PFSK-1 (cell line): Measurements from ENCODE around the gene TVP23C.

ENCODE experiments used
- FOXP2 ChIP-seq: optimal IDR thresholded peaks from 2 replicates; pipeline ENCODE3; 2011; ENCODE audit warnings: borderline replicate concordance, control low read depth, inconsistent platforms; ENCODE audit not compliant: insufficient read depth; ENCODE audit errors: extremely low read length, extremely low read depth
- POLR2AphosphoS5 ChIP-seq: IDR thresholded peaks from 2 replicates; pipeline ENCODE4 v1.6.1; 2012; ENCODE audit warnings: low read depth, mild to moderate bottlenecking, control low read depth, low read length, moderate library complexity
- SIN3A ChIP-seq: IDR thresholded peaks from 2 replicates; pipeline ENCODE4 v1.6.1; 2012; ENCODE audit warnings: mild to moderate bottlenecking, low read length, moderate library complexity, borderline replicate concordance; ENCODE audit not compliant: insufficient read depth
- TAF1 ChIP-seq: IDR thresholded peaks from 2 replicates; pipeline ENCODE4 v1.6.1; 2012; ENCODE audit warnings: low read length, control low read depth, borderline replicate concordance; ENCODE audit not compliant: insufficient read depth
- TF ChIP-seq, protein P1 (sequence below), 2 experiments: IDR thresholded peaks; 2 replicates each; pipeline versions ENCODE4 v1.6.1 to v1.8.0; 2011 to 2012; ENCODE audit warnings: low read depth in 2 of 2, low read length in 2 of 2, control low read depth in 1 of 2, inconsistent platforms in 1 of 2, mild to moderate bottlenecking in 1 of 2, moderate library complexity in 1 of 2; ENCODE audit not compliant: insufficient read depth in 1 of 2

DNA sequence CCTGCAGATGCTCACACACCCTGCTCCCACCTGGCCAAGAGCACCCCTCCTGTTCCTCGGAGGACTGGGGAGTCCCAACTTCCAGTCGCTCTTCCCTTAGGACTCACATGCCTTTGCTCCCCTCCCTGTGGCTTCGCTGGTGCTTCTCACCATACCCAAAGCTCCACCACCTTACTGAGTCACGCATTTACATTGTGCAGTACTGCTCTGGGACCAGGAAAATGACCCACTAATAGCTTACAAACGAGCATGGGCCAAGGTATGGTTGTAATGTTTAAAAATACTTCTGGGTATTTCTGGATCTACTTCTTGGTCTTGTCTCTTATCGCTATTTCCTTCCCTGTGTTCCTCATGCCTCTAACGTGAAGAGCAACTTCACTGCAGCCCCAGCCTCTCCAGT, 54.8 kb downstream of the TVP23C start:
- TF ChIP-seq, protein P1, sequence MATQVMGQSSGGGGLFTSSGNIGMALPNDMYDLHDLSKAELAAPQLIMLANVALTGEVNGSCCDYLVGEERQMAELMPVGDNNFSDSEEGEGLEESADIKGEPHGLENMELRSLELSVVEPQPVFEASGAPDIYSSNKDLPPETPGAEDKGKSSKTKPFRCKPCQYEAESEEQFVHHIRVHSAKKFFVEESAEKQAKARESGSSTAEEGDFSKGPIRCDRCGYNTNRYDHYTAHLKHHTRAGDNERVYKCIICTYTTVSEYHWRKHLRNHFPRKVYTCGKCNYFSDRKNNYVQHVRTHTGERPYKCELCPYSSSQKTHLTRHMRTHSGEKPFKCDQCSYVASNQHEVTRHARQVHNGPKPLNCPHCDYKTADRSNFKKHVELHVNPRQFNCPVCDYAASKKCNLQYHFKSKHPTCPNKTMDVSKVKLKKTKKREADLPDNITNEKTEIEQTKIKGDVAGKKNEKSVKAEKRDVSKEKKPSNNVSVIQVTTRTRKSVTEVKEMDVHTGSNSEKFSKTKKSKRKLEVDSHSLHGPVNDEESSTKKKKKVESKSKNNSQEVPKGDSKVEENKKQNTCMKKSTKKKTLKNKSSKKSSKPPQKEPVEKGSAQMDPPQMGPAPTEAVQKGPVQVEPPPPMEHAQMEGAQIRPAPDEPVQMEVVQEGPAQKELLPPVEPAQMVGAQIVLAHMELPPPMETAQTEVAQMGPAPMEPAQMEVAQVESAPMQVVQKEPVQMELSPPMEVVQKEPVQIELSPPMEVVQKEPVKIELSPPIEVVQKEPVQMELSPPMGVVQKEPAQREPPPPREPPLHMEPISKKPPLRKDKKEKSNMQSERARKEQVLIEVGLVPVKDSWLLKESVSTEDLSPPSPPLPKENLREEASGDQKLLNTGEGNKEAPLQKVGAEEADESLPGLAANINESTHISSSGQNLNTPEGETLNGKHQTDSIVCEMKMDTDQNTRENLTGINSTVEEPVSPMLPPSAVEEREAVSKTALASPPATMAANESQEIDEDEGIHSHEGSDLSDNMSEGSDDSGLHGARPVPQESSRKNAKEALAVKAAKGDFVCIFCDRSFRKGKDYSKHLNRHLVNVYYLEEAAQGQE (IDR thresholded peaks at IDR 0.05; ENCODE audit: insufficient read depth in 1 of 2, low read depth in 2 of 2, low read length in 2 of 2) = no peak
- TF ChIP-seq POLR2AphosphoS5 (no peak), SIN3A (no peak), TAF1 (no peak), FOXP2 (no peak)
